Osteocyte (in vitro differentiated cells): ENCODE data around the gene CYFIP1. TPM values are rescaled to one million over a fixed set of nuclear protein-coding genes. Genes with fewer than 3 reads are reported as not detected.
A peak's percentile ranks its signal among the peaks of the same experiment; 100 is the strongest.

ENCODE experiments used
- DNase-seq: peaks from one replicate; pipeline ENCODE4 v3.0.0; 2021; ENCODE audit warnings: mixed read lengths; ENCODE audit not compliant: unreplicated experiment; ENCODE audit errors: extremely low spot score
- H3K27ac Mint-ChIP-seq: one replicate; pipeline ENCODE4 v1.8.0; 2021; ENCODE audit warnings: mild to moderate bottlenecking, mixed read lengths; ENCODE audit not compliant: unreplicated experiment
- H3K27me3 Mint-ChIP-seq: one replicate; pipeline ENCODE4 v1.8.0; 2021; ENCODE audit warnings: mixed read lengths; ENCODE audit not compliant: unreplicated experiment
- H3K36me3 Mint-ChIP-seq: one replicate; pipeline ENCODE4 v1.8.0; 2021; ENCODE audit warnings: mixed read lengths; ENCODE audit not compliant: unreplicated experiment
- H3K4me1 Mint-ChIP-seq: one replicate; pipeline ENCODE4 v1.8.0; 2021; ENCODE audit warnings: mixed read lengths; ENCODE audit not compliant: unreplicated experiment
- H3K4me3 Mint-ChIP-seq: one replicate; pipeline ENCODE4 v1.8.0; 2021; ENCODE audit warnings: mild to moderate bottlenecking, moderate library complexity, mixed read lengths; ENCODE audit not compliant: unreplicated experiment
- H3K9me3 Mint-ChIP-seq: one replicate; pipeline ENCODE4 v1.8.0; 2021; ENCODE audit warnings: mixed read lengths; ENCODE audit not compliant: unreplicated experiment
- total RNA-seq: library from RNA; stranded (reverse); gene quantifications from 2 replicates; pipeline ENCODE4 v1.2.1, GENCODE V29; 2021
- TF ChIP-seq, protein P1 (sequence below): fragments of 200-600 bp; sonication (generic); IDR thresholded peaks from 2 replicates; pipeline ENCODE4 v1.5.0; 2021; ENCODE audit warnings: antibody characterized with exemption, mild to moderate bottlenecking, moderate library complexity

Gene CYFIP1
- total RNA-seq, 1 donor from 2014 or later, result 118 TPM

DNA sequence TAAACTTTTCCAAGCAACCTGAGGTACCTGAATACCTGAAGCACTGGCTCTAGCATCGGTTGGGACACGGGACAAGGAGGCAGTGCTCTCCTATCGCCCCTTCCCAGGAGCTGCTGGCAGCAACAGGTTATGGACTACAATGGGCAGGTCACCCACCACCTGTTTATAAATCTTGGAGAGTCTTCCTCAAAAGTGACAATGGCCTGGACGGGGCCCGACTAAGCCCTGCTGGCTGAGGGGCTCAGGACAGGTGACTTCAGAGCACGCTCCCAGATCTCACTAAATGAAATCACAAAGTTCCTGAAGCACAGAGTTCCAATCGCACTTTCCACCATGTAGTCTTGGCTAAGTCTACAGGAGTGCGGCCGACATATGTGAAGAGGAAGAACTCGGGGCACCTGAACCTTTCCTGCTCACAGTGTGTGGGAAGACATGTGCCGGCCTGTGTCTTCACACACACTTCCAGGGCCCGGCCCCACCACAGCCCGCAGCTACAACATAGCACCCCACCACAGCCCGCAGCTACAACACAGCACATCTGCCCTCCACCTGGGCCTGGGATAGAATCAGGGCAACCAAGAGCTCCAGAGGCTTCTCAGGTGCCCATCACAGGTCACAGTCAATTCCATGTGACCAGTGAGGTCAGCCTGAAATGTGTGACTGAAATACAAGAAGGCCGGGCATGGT is 12.9 kb downstream of the CYFIP1 start:
- Mint-ChIP-seq H3K27ac (peak overlapping the region; percentile 44), H3K9me3 (peaks cover 10% of the 10 kb centered on the region), H3K4me1 (peaks cover 35% of the 10 kb centered on the region), H3K27me3 (no peaks in the 10 kb centered on the region), H3K4me3 (no peak overlapping the region), H3K36me3 (peaks cover 3% of the 10 kb centered on the region)
- no peak for DNase-seq
- TF ChIP-seq, protein P1, sequence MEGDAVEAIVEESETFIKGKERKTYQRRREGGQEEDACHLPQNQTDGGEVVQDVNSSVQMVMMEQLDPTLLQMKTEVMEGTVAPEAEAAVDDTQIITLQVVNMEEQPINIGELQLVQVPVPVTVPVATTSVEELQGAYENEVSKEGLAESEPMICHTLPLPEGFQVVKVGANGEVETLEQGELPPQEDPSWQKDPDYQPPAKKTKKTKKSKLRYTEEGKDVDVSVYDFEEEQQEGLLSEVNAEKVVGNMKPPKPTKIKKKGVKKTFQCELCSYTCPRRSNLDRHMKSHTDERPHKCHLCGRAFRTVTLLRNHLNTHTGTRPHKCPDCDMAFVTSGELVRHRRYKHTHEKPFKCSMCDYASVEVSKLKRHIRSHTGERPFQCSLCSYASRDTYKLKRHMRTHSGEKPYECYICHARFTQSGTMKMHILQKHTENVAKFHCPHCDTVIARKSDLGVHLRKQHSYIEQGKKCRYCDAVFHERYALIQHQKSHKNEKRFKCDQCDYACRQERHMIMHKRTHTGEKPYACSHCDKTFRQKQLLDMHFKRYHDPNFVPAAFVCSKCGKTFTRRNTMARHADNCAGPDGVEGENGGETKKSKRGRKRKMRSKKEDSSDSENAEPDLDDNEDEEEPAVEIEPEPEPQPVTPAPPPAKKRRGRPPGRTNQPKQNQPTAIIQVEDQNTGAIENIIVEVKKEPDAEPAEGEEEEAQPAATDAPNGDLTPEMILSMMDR, result no peak

DNA sequence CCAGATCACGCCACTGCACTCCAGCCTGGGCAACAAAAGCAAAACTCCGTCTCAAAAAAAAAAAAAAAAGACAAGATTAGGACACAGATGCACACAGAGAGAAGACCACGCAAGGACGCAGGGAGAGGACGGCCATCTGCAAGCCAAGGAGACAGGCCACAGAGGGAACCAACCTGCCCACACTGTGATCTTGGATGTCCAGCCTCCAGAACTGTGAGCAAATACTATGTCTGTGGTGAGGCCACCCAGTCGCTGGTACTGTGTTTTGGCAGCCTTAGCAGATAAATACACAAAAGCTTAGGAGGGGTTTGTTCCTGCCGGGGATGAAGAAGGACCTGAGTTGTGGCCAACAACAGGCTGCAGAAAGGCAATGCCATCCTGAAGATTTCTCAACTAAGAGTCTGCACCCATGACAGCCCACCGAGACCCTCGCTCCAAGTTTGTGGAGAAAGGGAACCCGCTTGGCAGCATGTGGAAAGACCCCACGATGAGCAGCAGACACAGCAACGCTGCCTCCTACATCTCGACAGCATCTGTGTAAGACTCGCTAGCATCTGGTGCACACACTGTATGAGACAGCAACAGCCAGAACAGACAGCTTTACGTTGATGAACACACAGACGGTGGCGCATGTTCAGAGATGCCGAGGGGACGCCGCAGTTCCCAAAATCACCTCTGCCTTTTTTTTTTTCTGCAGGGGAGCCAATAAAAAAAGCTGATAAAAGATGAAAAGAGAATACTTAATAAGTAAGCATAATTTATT is 13.7 kb downstream of the CYFIP1 start:
- no peak for DNase-seq
- no peak overlapping the region for H3K27ac Mint-ChIP-seq
- TF ChIP-seq, protein P1, result no peak
- H3K4me1 Mint-ChIP-seq, result peaks cover 43% of the 10 kb centered on the region
- H3K4me3 Mint-ChIP-seq, result no peak overlapping the region
- peaks cover 3% of the 10 kb centered on the region for H3K36me3 Mint-ChIP-seq
- peaks cover 10% of the 10 kb centered on the region for H3K9me3 Mint-ChIP-seq
- H3K27me3 Mint-ChIP-seq, result no peaks in the 10 kb centered on the region

DNA sequence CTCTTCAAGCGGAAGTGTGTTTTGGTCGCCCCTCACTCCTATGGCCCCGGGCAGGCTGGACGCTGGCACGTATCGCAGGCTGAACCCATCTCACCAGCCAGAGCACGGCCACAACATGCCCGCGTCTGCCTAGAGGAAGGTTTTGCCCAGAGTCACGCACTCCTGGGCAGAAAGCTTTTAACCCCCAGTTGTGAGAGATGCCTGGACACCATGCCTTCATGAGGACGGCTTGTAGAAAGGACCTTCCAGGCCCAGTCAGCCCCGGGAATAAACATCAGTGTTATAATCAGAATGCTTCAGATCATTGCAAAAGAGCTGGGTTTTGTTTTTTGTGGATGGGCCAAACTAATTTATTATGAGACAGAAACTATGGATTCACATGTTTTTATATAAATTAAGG is 16.5 kb downstream of the CYFIP1 start:
- Mint-ChIP-seq H3K36me3 (no peaks in the 10 kb centered on the region), H3K4me1 (peaks cover 56% of the 10 kb centered on the region), H3K4me3 (no peak overlapping the region), H3K9me3 (no peaks in the 10 kb centered on the region), H3K27me3 (no peaks in the 10 kb centered on the region), H3K27ac (peak overlapping the region; percentile 47)
- TF ChIP-seq, protein P1, result no peak
- no peak for DNase-seq

DNA sequence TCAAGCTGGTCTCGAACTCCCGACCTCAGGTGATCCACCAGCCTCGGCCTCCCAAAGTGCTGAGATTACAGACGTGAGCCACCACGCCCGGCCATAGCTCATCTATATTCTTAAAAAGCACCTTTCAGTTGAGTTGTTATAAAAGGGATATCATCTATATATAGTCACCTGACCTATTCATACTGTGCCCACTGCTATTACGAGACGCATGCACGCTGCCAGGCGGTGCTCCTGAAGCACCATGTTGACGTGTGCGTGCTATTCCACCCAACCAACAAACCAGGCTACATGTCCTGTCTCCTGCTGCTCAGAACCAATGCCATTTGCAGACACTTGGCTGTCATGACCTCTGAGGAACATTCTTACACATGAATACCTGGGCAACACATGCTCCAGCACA is 17.6 kb downstream of the CYFIP1 start:
- no peak for DNase-seq
- Mint-ChIP-seq H3K36me3 (no peaks in the 10 kb centered on the region), H3K27me3 (no peaks in the 10 kb centered on the region), H3K4me3 (no peak overlapping the region), H3K27ac (no peak overlapping the region), H3K4me1 (peaks cover 48% of the 10 kb centered on the region), H3K9me3 (no peaks in the 10 kb centered on the region)
- TF ChIP-seq, protein P1, result no peak

DNA sequence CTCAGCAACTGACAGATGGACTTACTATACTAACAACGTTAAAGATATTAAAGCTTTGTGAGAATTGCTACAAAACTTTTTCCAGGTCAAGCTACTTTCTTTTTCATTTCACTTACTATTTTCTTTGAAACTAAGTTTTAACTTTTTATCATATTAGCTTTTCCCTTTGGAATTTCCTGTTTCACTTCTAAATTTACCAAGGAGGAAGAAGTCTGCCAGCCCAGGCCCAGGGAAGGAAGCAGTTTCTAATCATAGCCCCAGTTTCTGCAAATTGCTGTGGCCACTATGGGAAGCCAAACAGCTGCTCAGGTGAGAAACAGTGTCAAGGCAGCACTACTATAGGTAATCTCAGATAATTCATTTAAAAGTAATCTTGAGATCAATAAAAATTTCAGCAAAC is 18.4 kb downstream of the CYFIP1 start:
- peak overlapping the region; percentile 81 for H3K27ac Mint-ChIP-seq
- H3K4me3 Mint-ChIP-seq, result peak overlapping the region; percentile 53
- DNase-seq, result no peak

More for the DNA sequence above, 18.4 kb downstream of the CYFIP1 start:
- no peaks in the 10 kb centered on the region for H3K36me3 Mint-ChIP-seq
- TF ChIP-seq, protein P1, result no peak
- no peaks in the 10 kb centered on the region for H3K9me3 Mint-ChIP-seq
- peaks cover 52% of the 10 kb centered on the region for H3K4me1 Mint-ChIP-seq
- H3K27me3 Mint-ChIP-seq, result no peaks in the 10 kb centered on the region
